Activated T-cell treated with anti-CD3 and anti-CD28 coated beads, Interleukin-2, amount 50 U/mL, for 4 hours (primary cell): ENCODE data around the gene DMRTB1. TPM values are rescaled to one million over a fixed set of nuclear protein-coding genes. Genes with fewer than 3 reads are reported as not detected.

Source experiments
- ATAC-seq, 2 donors: fragments of 200-7000 bp; cut with Tn5 transposase; one replicate each; pipeline ENCODE4 v1.10.0; 2021
- DNase-seq: peaks from one replicate; pipeline ENCODE4 v3.0.0-alpha.2; 2020
- H3K27me3 Mint-ChIP-seq: one replicate; pipeline ENCODE4 v1.8.0; 2021; ENCODE audit warnings: low read depth, mixed read lengths
- H3K36me3 Mint-ChIP-seq: one replicate; pipeline ENCODE4 v1.8.0; 2022; ENCODE audit warnings: mixed read lengths; ENCODE audit not compliant: insufficient read depth
- H3K4me1 Mint-ChIP-seq: one replicate; pipeline ENCODE4 v1.8.0; 2021; ENCODE audit warnings: low read depth, mixed read lengths
- H3K4me3 Mint-ChIP-seq: one replicate; pipeline ENCODE4 v1.8.0; 2021; ENCODE audit warnings: mild to moderate bottlenecking, moderate library complexity, mixed read lengths
- H3K9me3 Mint-ChIP-seq: one replicate; pipeline ENCODE4 v1.8.0; 2021; ENCODE audit warnings: mixed read lengths
- total RNA-seq, 3 donors: library from RNA; stranded (reverse); gene quantifications; one replicate each; pipeline ENCODE4 v1.2.1, GENCODE V29; 2021

DMRTB1 gene
- total RNA-seq: not detected

DNA sequence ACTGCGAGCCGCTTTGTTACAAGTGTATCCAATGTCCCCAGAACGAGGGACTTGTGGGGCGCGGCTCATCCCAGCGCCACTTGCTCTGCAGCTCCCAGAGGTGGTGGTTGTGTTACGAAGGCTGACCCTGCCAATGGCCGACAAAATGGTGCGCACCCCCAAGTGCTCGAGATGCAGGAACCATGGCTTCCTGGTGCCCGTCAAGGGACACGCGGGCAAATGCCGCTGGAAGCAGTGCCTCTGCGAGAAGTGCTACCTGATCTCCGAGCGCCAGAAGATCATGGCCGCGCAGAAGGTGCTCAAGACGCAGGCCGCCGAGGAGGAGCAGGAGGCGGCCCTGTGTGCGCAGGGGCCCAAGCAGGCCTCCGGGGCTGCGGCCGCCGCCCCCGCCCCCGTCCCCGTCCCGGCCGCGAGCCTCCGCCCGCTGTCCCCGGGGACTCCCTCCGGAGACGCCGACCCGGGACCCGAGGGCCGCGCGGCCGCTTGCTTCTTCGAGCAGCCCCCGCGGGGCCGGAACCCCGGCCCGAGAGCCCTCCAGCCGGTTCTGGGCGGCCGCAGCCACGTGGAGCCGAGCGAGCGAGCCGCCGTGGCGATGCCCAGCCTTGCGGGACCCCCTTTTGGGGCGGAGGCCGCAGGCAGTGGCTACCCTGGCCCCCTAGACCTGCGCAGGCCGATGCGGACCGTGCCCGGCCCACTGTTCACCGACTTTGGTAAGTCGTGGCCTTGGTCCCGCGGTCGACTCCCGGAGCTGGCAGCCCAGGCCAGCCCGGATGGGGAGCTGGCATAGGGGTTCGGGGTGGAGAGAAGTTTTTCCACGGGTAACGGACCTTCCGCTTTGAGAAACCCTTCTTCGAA, at the start of gene DMRTB1:
TSS of gene DMRTB1 (plus strand) at position 79 of the 855 bp plus-strand sequence. CDS start at position 134, 55 bp downstream.
- H3K27me3 Mint-ChIP-seq: peaks cover 2% of the 10 kb centered on the region
- no peaks in the 10 kb centered on the region for H3K9me3 Mint-ChIP-seq
- no peak within 1 kb of the TSS for H3K4me3 Mint-ChIP-seq
- no peaks in the 10 kb centered on the region for H3K36me3 Mint-ChIP-seq
- H3K4me1 Mint-ChIP-seq: no peaks in the 10 kb centered on the region
- DNase-seq (no peak), ATAC-seq (no peak)

DNA sequence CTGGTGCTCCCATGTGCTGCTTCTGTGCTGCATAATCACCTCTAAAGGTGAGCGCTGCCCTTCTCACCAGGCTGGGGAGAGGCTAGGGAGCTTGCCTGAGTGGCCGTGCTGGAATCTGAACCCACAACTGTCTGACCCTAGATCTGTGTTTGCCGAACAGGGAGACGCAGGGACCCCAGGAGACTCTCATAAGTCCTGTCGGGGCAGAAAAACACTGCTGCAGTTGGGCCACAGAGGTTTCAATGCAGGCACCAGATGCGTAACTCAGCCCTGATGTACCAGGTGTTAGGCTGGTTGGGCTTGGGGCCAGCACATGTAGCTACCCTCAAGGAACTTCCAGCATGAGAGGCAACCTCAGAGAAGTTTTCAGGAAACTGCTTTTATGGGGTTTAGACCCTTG, 49.5 kb upstream of the DMRTB1 start:
- Mint-ChIP-seq H3K27me3 (no peaks in the 10 kb centered on the region), H3K4me3 (no peak overlapping the region), H3K4me1 (peaks cover 57% of the 10 kb centered on the region), H3K9me3 (no peaks in the 10 kb centered on the region), H3K36me3 (no peaks in the 10 kb centered on the region)
- DNase-seq: no peak
- no peak for ATAC-seq

DNA sequence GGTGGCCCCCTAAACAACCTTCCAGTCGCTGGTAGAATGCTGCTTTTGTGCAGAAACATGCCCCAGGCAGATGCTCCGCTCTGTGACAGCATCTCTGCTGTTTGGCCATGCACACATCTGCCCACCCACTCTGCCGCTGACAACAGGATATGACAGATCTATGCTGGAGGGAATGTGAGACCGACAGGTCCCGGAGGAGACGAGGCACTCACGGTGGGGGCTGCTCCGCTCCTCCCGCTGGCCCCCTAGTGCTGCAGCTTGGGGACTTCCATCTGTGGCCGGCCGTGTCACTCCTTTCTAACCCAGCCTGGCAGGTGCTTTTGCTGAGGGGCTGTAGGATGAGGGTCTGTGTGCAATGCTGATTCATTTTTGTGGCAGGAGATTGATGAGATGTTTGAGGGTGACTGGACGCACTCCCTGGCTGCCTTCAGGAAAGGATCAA, 49.1 kb upstream of the DMRTB1 start:
- peak; percentile 29 for DNase-seq
- ATAC-seq: peak in 1 of 2 donors; percentile 19
- no peaks in the 10 kb centered on the region for H3K27me3 Mint-ChIP-seq
- H3K4me1 Mint-ChIP-seq: peaks cover 60% of the 10 kb centered on the region
- H3K9me3 Mint-ChIP-seq: no peaks in the 10 kb centered on the region
- H3K36me3 Mint-ChIP-seq: no peaks in the 10 kb centered on the region
- H3K4me3 Mint-ChIP-seq: no peak overlapping the region

DNA sequence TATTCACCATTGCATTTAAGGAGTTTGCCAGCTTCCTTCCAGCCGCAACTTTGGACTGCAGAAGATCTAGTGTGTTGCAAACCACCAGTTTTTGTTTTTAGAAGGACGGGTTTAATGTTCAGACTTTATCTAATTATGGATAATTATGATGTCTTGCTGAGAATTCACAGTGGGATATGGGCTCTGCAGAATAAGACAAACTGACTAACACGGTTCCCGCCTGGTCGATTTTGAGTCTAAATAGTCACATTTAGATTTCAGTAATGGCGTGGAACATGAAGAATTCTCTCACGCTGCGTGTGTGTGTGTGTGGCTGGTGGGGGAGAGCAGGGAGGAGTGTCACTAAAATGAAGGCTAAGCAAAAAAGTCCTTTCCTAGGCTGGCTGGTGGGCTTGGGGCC, 48.5 kb upstream of the DMRTB1 start:
- Mint-ChIP-seq H3K9me3 (no peaks in the 10 kb centered on the region), H3K27me3 (no peaks in the 10 kb centered on the region), H3K36me3 (no peaks in the 10 kb centered on the region), H3K4me3 (no peak overlapping the region), H3K4me1 (peaks cover 62% of the 10 kb centered on the region)
- DNase-seq (no peak), ATAC-seq (no peak)

DNA sequence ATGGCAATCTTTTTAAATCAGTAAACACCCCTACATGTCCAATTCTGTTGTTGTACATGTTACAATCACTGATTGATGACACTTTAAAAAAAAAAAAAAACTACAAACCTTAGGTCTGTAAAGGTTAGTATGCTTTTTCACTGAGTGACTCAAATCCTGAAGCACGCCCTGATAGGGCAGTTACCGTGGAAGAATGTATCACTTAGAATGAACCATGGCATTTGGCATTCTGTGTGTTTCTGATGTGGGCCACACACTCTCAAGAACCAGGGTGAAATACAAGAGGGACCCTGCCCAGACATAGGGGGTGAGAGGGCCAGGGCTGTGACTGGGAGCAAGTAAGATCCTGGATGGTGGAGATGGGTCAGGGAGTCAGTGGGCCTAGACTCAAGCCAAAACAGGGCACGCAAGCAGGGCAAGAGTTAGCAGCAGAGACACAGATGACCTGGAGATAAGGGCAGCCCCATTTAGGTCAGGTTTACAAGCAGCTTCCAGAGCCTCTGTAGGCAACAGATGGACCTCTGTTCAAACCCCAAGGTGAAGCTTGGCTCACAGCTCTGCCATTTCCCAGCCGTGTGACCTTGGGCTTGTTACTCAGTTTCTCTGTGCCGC, 47.6 kb upstream of the DMRTB1 start:
- H3K4me1 Mint-ChIP-seq: peaks cover 62% of the 10 kb centered on the region
- peak; percentile 32 to 33 for ATAC-seq
- H3K36me3 Mint-ChIP-seq: no peaks in the 10 kb centered on the region
- no peak for DNase-seq
- no peaks in the 10 kb centered on the region for H3K9me3 Mint-ChIP-seq
- H3K4me3 Mint-ChIP-seq: no peak overlapping the region
- H3K27me3 Mint-ChIP-seq: no peaks in the 10 kb centered on the region

DNA sequence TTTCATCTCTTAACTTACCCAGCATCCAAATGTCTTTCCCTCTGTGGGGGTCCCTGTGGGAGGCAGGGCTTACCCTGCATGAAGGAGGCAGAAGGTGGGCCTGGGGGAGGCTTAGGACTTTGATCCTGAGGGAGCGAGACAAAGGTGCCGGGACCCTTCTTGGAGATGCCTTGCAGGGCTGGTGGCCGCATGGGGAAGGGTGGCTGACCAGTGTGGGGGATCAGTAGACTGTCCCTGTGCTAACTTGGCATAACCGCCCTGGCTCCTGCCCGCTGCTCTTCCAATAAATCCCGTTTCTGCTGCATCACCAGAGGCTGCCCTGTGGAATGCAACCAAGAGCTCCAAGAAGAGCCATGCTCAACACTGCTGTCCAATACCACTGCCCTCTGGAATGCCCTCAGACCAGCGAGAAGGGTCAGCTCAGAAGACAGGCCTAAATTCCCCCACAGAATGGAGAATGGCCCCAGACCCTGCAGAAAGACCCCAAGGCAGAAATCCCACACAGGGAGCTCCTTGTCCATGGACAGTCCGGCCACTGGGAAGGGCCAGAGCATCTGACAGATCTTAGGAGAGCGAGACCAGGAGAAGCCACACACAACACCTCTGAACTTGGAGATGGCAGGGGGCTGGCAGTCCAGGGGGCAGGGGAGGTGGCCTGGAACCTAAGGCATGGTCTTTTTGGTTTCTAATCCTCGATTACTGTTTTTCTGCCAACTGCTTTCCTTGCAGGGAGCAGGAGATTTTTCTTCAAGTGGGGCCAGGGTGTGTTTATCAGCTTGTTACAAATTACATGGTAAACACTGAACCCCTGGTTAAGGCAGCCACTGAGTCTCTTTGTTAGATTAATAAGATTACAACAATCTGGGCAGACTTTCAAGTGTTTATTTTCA, 46.7 kb upstream of the DMRTB1 start:
- no peak for ATAC-seq
- H3K4me1 Mint-ChIP-seq: peaks cover 66% of the 10 kb centered on the region
- H3K27me3 Mint-ChIP-seq: no peaks in the 10 kb centered on the region
- H3K36me3 Mint-ChIP-seq: no peaks in the 10 kb centered on the region
- H3K4me3 Mint-ChIP-seq: peak overlapping the region; percentile 48
- H3K9me3 Mint-ChIP-seq: no peaks in the 10 kb centered on the region
- DNase-seq: no peak

DNA sequence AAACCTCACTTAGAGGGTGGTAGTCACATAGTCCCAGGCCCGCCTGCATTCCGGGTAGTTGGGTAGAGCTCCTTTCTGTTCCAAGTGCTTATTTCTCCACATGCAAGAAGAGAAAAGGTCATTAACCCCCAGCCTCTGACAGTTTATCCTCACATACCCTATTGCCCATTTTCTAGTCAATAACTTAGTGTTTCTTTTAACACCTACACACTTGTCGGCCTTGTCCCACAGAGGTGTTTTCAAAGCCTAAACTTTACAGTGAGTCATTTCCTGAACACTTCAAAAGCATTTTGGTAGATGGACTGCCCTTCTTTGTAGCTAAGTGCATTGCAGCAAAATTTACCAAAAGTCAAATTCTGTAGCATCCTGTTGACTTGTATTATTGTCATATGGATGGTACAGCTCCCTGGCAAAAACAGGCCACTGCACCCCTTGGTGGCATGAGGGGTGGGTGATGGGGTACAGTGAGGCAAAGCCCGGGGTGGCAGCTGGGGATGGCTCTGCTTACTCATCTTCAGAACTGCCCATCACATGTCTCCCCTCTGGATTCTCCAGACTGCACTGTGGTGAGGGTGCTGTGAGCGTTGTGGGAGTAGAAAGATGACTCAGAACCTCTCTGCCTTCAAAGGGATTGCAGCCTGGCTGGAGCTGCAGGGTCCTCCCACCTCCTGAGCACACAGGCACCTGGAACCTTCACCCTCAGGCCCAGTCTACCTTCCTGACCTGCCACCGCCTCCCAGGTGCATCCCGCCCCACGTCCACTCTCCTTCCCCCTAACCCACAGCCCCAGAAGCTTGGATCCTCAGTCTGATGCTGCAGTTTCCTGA, 45.8 kb upstream of the DMRTB1 start:
- Mint-ChIP-seq H3K4me3 (peak overlapping the region; percentile 48), H3K27me3 (no peaks in the 10 kb centered on the region), H3K4me1 (peaks cover 61% of the 10 kb centered on the region), H3K9me3 (no peaks in the 10 kb centered on the region), H3K36me3 (no peaks in the 10 kb centered on the region)
- ATAC-seq: peak; percentile 89
- DNase-seq: peak; percentile 32

DNA sequence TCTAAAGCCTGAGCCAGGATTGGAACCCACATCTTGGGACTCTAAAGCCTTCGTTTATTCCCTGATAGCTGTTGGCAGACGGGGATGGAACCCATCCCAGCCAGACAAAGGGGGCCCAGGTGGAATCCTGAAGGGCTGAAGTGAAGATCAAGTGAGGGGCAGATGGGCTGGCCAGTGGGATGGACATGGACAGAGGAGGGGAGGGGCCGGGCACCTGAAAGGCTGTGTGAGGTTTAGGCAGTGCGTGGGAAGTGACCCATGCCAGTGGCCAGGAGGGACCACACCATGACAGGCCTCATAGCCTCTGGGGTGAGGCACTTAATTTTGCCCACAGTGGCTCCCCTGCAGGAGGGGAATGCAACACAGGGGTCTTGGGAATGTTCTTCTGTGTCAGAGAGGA, 44.6 kb upstream of the DMRTB1 start:
- Mint-ChIP-seq H3K36me3 (no peaks in the 10 kb centered on the region), H3K4me3 (no peak overlapping the region), H3K4me1 (peaks cover 59% of the 10 kb centered on the region), H3K27me3 (peaks cover 4% of the 10 kb centered on the region), H3K9me3 (no peaks in the 10 kb centered on the region)
- DNase-seq (no peak), ATAC-seq (no peak)

DNA sequence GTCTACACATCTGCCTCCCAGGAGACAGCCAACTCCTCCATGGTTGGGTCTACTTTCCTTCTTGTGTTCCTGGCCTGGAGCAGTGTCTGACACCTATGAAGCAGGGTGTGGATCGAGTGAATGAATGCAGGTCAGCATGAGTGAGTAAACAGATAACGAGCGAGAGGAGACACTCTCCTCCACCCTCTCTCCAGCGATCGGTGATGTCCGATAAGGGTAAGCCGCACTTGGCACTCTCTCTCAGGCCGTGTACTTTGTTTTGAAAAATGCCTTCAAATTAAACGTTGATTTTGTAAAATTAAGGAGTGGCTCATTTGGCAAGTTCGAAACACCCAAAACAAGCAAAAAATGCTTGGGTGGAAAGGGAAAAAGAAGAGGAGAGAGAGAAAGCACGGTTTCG, 43.8 kb upstream of the DMRTB1 start:
- no peak for DNase-seq
- ATAC-seq: no peak
- Mint-ChIP-seq H3K4me1 (peaks cover 51% of the 10 kb centered on the region), H3K27me3 (peaks cover 4% of the 10 kb centered on the region), H3K4me3 (no peak overlapping the region), H3K36me3 (no peaks in the 10 kb centered on the region), H3K9me3 (no peaks in the 10 kb centered on the region)

DNA sequence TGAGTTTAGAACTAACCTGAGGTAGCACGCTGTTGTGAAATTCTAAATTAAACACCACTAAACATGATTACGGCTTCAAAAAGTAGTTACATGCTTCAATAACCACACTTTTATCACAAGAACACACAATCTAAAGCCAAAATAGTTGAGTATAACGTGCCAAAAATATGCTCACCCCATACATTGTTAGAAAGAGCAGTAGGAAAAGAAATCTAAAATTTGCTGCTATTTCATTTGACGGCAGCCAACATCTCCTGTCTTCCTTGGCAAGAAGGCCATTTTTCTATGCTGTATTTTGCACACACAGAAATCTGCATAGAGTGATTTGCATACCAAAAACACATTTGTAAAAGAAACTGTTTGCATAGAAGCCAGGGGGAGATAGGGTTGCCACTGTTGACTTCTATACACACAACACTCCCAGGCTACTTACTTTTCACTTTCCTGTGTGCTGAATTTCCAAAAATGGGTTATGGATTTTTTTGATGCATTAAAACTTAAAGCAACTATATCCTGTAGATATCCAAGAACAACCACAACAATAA, 42.9 kb upstream of the DMRTB1 start:
- H3K4me3 Mint-ChIP-seq: no peak overlapping the region
- ATAC-seq (no peak), DNase-seq (no peak)
- H3K4me1 Mint-ChIP-seq: peaks cover 43% of the 10 kb centered on the region
- peaks cover 3% of the 10 kb centered on the region for H3K9me3 Mint-ChIP-seq
- peaks cover 4% of the 10 kb centered on the region for H3K27me3 Mint-ChIP-seq
- H3K36me3 Mint-ChIP-seq: peaks cover 1% of the 10 kb centered on the region

DNA sequence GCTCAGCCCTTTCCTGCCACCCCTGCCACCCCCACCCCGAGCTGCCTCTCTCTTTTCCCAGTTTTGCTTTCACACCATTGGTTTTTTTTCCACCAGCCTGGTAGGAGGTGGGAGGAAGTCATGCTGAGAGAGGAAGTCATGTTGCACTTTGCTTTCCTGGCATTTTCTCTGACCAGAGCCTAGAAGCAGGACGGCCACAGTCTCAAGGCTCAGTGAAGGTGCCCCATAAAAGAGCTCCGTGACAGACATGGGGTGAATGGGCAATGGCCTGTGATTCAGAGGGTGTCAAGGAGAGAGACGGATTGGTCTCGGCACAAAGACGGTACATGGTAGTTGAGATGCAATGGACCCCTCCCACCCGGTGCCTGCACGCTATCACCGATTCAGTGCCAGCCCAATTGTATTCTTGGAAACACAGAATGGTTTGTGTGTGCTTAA, 42.1 kb upstream of the DMRTB1 start:
- ATAC-seq (no peak), DNase-seq (no peak)
- Mint-ChIP-seq H3K36me3 (peaks cover 2% of the 10 kb centered on the region), H3K4me1 (peaks cover 35% of the 10 kb centered on the region), H3K27me3 (peaks cover 4% of the 10 kb centered on the region), H3K4me3 (no peak overlapping the region), H3K9me3 (peaks cover 7% of the 10 kb centered on the region)

DNA sequence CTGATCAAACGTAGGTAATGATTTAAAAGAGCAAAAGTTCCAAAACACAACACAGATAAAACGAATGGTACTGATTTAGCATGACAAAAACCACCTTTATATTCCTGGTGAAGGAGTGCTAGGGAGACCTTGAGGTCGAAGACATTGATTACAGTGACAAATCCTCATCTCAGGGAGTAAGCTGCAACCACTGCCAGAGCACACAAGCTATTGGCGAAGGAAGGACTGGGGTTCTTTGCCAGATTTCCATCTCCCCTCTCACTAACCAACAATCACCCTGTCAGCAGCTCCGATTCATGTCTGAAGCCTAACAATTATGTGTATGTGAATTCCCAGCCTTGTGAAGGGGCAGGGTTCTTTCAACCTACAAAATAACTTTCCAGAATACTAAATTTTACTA, 40.2 kb upstream of the DMRTB1 start:
- Mint-ChIP-seq H3K9me3 (peaks cover 7% of the 10 kb centered on the region), H3K4me3 (no peak overlapping the region), H3K4me1 (peaks cover 16% of the 10 kb centered on the region), H3K27me3 (peaks cover 4% of the 10 kb centered on the region), H3K36me3 (peaks cover 2% of the 10 kb centered on the region)
- DNase-seq (no peak), ATAC-seq (no peak)

DNA sequence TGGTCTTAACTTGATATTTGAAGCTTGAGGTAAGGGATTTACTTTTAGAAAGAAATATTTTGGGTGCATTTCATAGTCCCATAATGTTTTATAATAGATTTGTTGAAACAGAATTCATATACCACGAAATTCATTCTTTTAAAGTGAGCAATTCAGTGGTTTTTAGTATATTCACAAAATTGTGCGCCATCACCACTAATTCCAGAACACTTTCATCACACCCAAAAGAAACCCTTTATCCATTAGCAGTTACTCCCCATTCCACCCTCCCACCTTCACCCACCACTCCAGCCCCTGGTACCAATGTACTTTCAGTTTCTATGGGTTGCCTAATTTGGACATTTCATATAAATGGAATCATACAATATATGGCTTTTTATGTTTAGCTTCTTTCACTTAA, 38.9 kb upstream of the DMRTB1 start:
- H3K4me3 Mint-ChIP-seq: no peak overlapping the region
- H3K4me1 Mint-ChIP-seq: peaks cover 4% of the 10 kb centered on the region
- H3K36me3 Mint-ChIP-seq: peaks cover 2% of the 10 kb centered on the region
- H3K27me3 Mint-ChIP-seq: peaks cover 7% of the 10 kb centered on the region
- peaks cover 7% of the 10 kb centered on the region for H3K9me3 Mint-ChIP-seq
- DNase-seq: no peak
- no peak for ATAC-seq
